A549 treated with CORT108297 at 1 μM for 4 hours (cell line): ENCODE results near the gene TTC21B. TPM values are rescaled to one million over a fixed set of nuclear protein-coding genes. Genes with fewer than 3 reads are reported as not detected.

Experiments used
- total RNA-seq: library from RNA; stranded (reverse); fragments of 200-300 nt; extraction: Qiagen RNA extraction; gene quantifications from 5 replicates; pipeline ENCODE4 v1.2.3, GENCODE V29; 2022

TTC21B gene
- total RNA-seq = 3.9 to 5.1 TPM (median 4.7 TPM) in 5 replicates

GRCh38 chr2:165953655-165954606, at the start of gene TTC21B:
TTC21B (minus strand) TSS chr2:165953776; CDS start chr2:165953705, 71 bp downstream.

Other genes starting within 250 kb of the TTC21B start
- 0.04 to 0.05 TPM in 2 of 5 replicates, not detected in the others for gene GALNT3, start 159.5 kb downstream of the TTC21B start, total RNA-seq
- not detected in 5 replicates for gene SCN1A, start 174.2 kb upstream of the TTC21B start, total RNA-seq